NB4 (cell line): ENCODE results near the gene RCN2.

Experiments
- MYC ChIP-seq: IDR thresholded peaks from 2 replicates; pipeline ENCODE4 v1.6.1; 2011; ENCODE audit warnings: low read depth, low read length
- POLR2A ChIP-seq: IDR thresholded peaks from 2 replicates; pipeline ENCODE4 v1.6.1; 2011; ENCODE audit warnings: mild to moderate bottlenecking; ENCODE audit not compliant: insufficient read length; ENCODE audit errors: extremely low read depth
- TF ChIP-seq, protein P1 (sequence below): IDR thresholded peaks from one replicate; pipeline ENCODE4 v1.5.1; 2012; ENCODE audit warnings: low read depth, low read length
- TF ChIP-seq, protein P2 (sequence below): IDR thresholded peaks from 2 replicates; pipeline ENCODE4 v1.6.1; 2011; ENCODE audit warnings: low read depth, low read length

DNA sequence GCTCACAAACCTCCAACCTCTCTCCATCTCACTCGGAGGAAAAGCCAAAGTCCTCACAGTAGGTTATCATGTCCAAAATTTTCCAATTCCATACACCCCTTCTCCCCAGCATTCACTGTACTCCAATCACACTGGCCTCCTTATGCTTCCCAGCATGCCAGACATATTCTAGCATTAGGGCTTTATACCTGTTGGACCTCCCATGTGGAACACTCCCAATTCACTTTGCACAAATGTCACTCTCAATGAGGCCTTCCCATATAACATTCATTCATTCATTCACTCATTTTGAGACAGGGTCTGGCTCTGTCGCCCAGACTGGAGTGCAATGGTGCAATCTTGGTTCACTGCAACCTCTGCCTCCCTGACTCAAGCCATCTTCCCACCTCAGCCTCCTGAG, 46.3 kb upstream of the RCN2 start:
- TF ChIP-seq, protein P1, sequence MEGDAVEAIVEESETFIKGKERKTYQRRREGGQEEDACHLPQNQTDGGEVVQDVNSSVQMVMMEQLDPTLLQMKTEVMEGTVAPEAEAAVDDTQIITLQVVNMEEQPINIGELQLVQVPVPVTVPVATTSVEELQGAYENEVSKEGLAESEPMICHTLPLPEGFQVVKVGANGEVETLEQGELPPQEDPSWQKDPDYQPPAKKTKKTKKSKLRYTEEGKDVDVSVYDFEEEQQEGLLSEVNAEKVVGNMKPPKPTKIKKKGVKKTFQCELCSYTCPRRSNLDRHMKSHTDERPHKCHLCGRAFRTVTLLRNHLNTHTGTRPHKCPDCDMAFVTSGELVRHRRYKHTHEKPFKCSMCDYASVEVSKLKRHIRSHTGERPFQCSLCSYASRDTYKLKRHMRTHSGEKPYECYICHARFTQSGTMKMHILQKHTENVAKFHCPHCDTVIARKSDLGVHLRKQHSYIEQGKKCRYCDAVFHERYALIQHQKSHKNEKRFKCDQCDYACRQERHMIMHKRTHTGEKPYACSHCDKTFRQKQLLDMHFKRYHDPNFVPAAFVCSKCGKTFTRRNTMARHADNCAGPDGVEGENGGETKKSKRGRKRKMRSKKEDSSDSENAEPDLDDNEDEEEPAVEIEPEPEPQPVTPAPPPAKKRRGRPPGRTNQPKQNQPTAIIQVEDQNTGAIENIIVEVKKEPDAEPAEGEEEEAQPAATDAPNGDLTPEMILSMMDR: no peak
- TF ChIP-seq POLR2A: no peak
- TF ChIP-seq, protein P2, sequence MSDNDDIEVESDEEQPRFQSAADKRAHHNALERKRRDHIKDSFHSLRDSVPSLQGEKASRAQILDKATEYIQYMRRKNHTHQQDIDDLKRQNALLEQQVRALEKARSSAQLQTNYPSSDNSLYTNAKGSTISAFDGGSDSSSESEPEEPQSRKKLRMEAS: no peak
- no peak for TF ChIP-seq MYC
